Kidney capillary endothelial cell (primary cell): ENCODE measurements around the gene SLC16A14.
"Not testable (repeated sequence)": the region's sequence is repeated elsewhere in the genome, so short reads cannot be mapped to it uniquely, and the experiment has no call there.

Experiments
- DNase-seq: peaks from one replicate; pipeline ENCODE4 v3.0.0-alpha.2; 2018; ENCODE audit warnings: low spot score

SLC16A14 gene

GRCh38 chr2:230068651-230069055 lies at the start of gene SLC16A14:
SLC16A14 (minus strand) TSS chr2:230068924; CDS start chr2:230059352, 9,572 bp downstream.
- peak; percentile 48 for DNase-seq

- no peak for DNase-seq
Measured at GRCh38 chr2:230106771-230107170, 38.0 kb upstream of the SLC16A14 start.

- not testable (repeated sequence) for DNase-seq
Measured at GRCh38 chr2:230101967-230102366, 33.2 kb upstream of the SLC16A14 start.

GRCh38 chr2:230097841-230098240 lies 29.1 kb upstream of the SLC16A14 start:
- DNase-seq, result no peak

- no peak for DNase-seq
Measured at GRCh38 chr2:230097424-230097823, 28.7 kb upstream of the SLC16A14 start.

GRCh38 chr2:230090967-230091366 lies 22.2 kb upstream of the SLC16A14 start:
- no peak for DNase-seq

GRCh38 chr2:230085201-230085600 lies 16.5 kb upstream of the SLC16A14 start:
- DNase-seq, result no peak

- DNase-seq, result no peak
Measured at GRCh38 chr2:230077851-230078547, 9.3 kb upstream of the SLC16A14 start.

GRCh38 chr2:230076819-230077218 lies 8.1 kb upstream of the SLC16A14 start:
- no peak for DNase-seq

GRCh38 chr2:230075988-230076631 lies 7.4 kb upstream of the SLC16A14 start:
- DNase-seq, result no peak

- DNase-seq, result no peak
Measured at GRCh38 chr2:230071421-230071820, 2.7 kb upstream of the SLC16A14 start.

- DNase-seq, result no peak
Measured at GRCh38 chr2:230069402-230069801, 678 bp upstream of the SLC16A14 start.

GRCh38 chr2:230068016-230068650 lies 591 bp downstream of the SLC16A14 start:
- DNase-seq, result peak; percentile 15

- no peak for DNase-seq
Measured at GRCh38 chr2:230060672-230061293, 7.9 kb downstream of the SLC16A14 start.

GRCh38 chr2:230053753-230054478 lies 14.8 kb downstream of the SLC16A14 start:
- no peak for DNase-seq

- DNase-seq, result no peak
Measured at GRCh38 chr2:230052299-230052698, 16.4 kb downstream of the SLC16A14 start.

GRCh38 chr2:230050136-230050535 lies 18.6 kb downstream of the SLC16A14 start:
- no peak for DNase-seq

- DNase-seq, result no peak
Measured at GRCh38 chr2:230048010-230048671, 20.6 kb downstream of the SLC16A14 start.

GRCh38 chr2:230046491-230046890 lies 22.2 kb downstream of the SLC16A14 start:
- no peak for DNase-seq

GRCh38 chr2:230043461-230043860 lies 25.3 kb downstream of the SLC16A14 start:
- no peak for DNase-seq

- DNase-seq, result no peak
Measured at GRCh38 chr2:230043025-230043424, 25.7 kb downstream of the SLC16A14 start.

GRCh38 chr2:230042195-230042594 lies 26.5 kb downstream of the SLC16A14 start:
- DNase-seq, result no peak
